Liver (tissue), 9 donors: ENCODE measurements around the gene MTMR11. TPM values are rescaled to one million over a fixed set of nuclear protein-coding genes. Genes with fewer than 3 reads are reported as not detected.

ENCODE experiments used
- DNase-seq: peaks from one replicate; pipeline ENCODE4 v3.0.0-alpha.2; 2017; ENCODE audit warnings: low spot score
- H3K27ac ChIP-seq, 2 donors: one replicate each; pipeline ENCODE4 v1.7.0; 2013; ENCODE audit warnings: inconsistent platforms in 2 of 2, low read length in 2 of 2, control low read depth in 1 of 2, low read depth in 1 of 2, mild to moderate bottlenecking in 1 of 2
- H3K27me3 ChIP-seq, 4 donors: one replicate each; pipeline versions ENCODE4 v1.6.1 to v1.7.0; 2013; ENCODE audit warnings: low read length in 3 of 4, inconsistent platforms in 1 of 4, mild to moderate bottlenecking in 1 of 4, moderate library complexity in 1 of 4; ENCODE audit not compliant: control insufficient read depth in 4 of 4, insufficient read depth in 4 of 4
- H3K36me3 ChIP-seq, 4 donors: one replicate each; pipeline versions ENCODE4 v1.6.1 to v1.7.0; 2013; ENCODE audit warnings: low read length in 3 of 4, mild to moderate bottlenecking in 3 of 4, low read depth in 1 of 4, moderate library complexity in 1 of 4; ENCODE audit not compliant: control insufficient read depth in 4 of 4, insufficient read depth in 3 of 4
- H3K4me1 ChIP-seq, 4 donors: one replicate each; pipeline versions ENCODE4 v1.6.1 to v1.7.0; 2013; ENCODE audit warnings: low read length in 3 of 4, mild to moderate bottlenecking in 3 of 4, moderate library complexity in 1 of 4; ENCODE audit not compliant: control insufficient read depth in 4 of 4, insufficient read depth in 4 of 4
- H3K4me3 ChIP-seq, 3 donors: one replicate each; pipeline versions ENCODE4 v1.6.1 to v1.7.0; 2013; ENCODE audit warnings: low read length in 3 of 3, control low read depth in 1 of 3, low read depth in 1 of 3, mild to moderate bottlenecking in 1 of 3
- H3K9ac ChIP-seq, 2 donors: one replicate each; pipeline ENCODE4 v1.7.0; 2013; ENCODE audit warnings: low read length in 2 of 2, mild to moderate bottlenecking in 2 of 2, moderate library complexity in 2 of 2, control low read depth in 1 of 2, low read depth in 1 of 2
- H3K9me3 ChIP-seq, 4 donors: one replicate each; pipeline versions ENCODE4 v1.6.1 to v1.7.0; 2013; ENCODE audit warnings: low read length in 3 of 4; ENCODE audit not compliant: control insufficient read depth in 4 of 4
- FOXA1 ChIP-seq: IDR thresholded peaks from 2 replicates; pipeline ENCODE4 v1.6.1; 2016; ENCODE audit warnings: antibody characterized with exemption
- FOXA2 ChIP-seq: IDR thresholded peaks from 2 replicates; pipeline ENCODE4 v1.6.1; 2016; ENCODE audit warnings: antibody characterized with exemption
- HNF4A ChIP-seq, 2 donors: conservative IDR thresholded peaks; 2 replicates each; pipeline ENCODE4 v1.6.1; 2016; ENCODE audit warnings: antibody characterized with exemption in 2 of 2, mild to moderate bottlenecking in 2 of 2
- HNF4G ChIP-seq: IDR thresholded peaks from 2 replicates; pipeline ENCODE4 v1.6.1; 2016; ENCODE audit warnings: antibody characterized with exemption
- JUND ChIP-seq, 2 donors: IDR thresholded peaks; 2 replicates each; pipeline ENCODE4 v1.6.1; 2016; ENCODE audit warnings: antibody characterized with exemption in 2 of 2
- NR2F2 ChIP-seq: IDR thresholded peaks from 2 replicates; pipeline ENCODE4 v1.6.1; 2016; ENCODE audit warnings: antibody characterized with exemption
- RXRA ChIP-seq, 2 donors: IDR thresholded peaks; 2 replicates each; pipeline ENCODE4 v1.6.1; 2017 to 2018; ENCODE audit warnings: antibody characterized with exemption in 2 of 2, mild to moderate bottlenecking in 1 of 2
- YY1 ChIP-seq: IDR thresholded peaks from 2 replicates; pipeline ENCODE4 v1.6.1; 2016; ENCODE audit warnings: antibody characterized with exemption, mild to moderate bottlenecking
- WGBS: extraction: QIAGEN DNeasy Blood & Tissue Kit; methylation state at CpG from one replicate; pipeline ENCODE4 v1.1.7; 2013; 5-methylcytosine and 5-hydroxymethylcytosine counted together
- polyA plus RNA-seq, 2 donors: library from polyadenylated mRNA; stranded (reverse) in 1 of 2; unstranded in 1 of 2; fragments of 200-250 nt in 1 of 2; fragments of >200 nt in 1 of 2; fragmentation: Nextera tagmentation in 1 of 2; extraction: Ambion mirVana in 1 of 2; gene quantifications; one replicate each; pipeline versions ENCODE4 v1.2.1 to v1.2.3, GENCODE V29; 2013 to 2015
- total RNA-seq, 2 donors: library from RNA; depleted of rRNA; stranded (reverse); fragments of >200 nt; gene quantifications; one replicate each; pipeline ENCODE4 v1.2.3, GENCODE V29; 2014
- TF ChIP-seq, protein P1 (sequence below): IDR thresholded peaks from 2 replicates; pipeline ENCODE4 v1.6.1; 2016; ENCODE audit warnings: antibody characterized with exemption, mild to moderate bottlenecking
- TF ChIP-seq, protein P2 (sequence below): IDR thresholded peaks from 2 replicates; pipeline ENCODE4 v1.6.1; 2016; ENCODE audit warnings: antibody characterized with exemption
- TF ChIP-seq, protein P3 (sequence below): IDR thresholded peaks from 2 replicates; pipeline ENCODE4 v1.6.1; 2016; ENCODE audit warnings: antibody characterized with exemption
- TF ChIP-seq, protein P4 (sequence below): fragments of 150-350 bp; IDR thresholded peaks from 2 replicates; pipeline ENCODE4 v1.5.1; 2017; ENCODE audit warnings: improper control_type of control experiment, low read depth, low read length; ENCODE audit not compliant: missing input control
- donor health status: healthy.
- donor health status: healthy.
- donor health status: healthy.
- donor health status: healthy.
- donor health status: healthy.

The MTMR11 gene
- total and polyA plus RNA-seq, 4 donors: 1.5 to 2.1 (median 1.8) TPM

DNA sequence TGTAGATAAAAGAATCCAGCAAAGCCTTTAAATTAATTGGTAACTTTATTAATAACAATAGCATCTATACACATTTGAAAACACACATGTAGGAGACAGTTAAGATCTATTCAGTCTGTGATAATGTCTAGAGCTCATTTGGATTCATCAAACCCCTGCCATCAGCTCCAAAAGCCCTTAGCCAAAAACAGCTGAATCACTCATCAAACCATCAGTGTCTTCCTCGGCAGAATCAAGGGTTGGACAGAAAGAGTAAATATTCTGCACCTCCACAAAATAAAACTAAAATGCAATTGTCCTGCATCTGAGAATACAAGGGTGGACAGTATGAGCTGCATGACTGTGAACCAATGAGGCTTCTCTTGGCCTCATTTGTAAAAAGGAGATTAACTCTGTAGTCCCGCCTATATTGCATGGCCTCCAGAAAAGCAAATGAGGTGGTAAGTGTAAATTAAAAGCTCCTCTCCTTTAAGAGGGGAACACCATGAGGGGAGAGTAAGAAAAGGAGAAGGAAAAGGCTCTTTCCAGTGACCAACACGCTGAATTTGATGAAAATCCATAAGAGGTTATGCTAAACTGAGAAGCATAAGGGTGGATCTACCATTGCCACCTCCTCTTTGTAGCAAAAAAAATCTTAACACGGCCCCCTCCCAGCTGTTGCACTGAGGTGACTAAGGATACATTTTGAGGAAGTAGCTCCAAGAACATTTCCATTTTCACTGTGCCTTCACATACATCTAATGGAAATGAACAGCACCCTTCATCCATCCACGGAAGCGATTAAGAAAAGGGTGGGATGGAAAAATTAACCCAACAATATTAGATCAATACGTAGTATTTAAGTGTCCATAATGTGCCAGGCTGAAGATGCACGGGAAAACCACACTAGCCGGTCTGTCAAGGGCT lies 52.0 kb downstream of the MTMR11 start:
- Histone ChIP-seq H3K4me1 (peaks cover 6 to 38% (median 19%) of the 10 kb centered on the region in 4 donors), H3K4me3 (peak overlapping the region; percentile 55 to 77 (median 60))
- no peak for DNase-seq

More for the DNA sequence above, 52.0 kb downstream of the MTMR11 start:
- Histone ChIP-seq H3K9me3 (no peaks in the 10 kb centered on the region), H3K27me3 (no peaks in the 10 kb centered on the region), H3K27ac (peak overlapping the region; percentile 100), H3K36me3 (no peaks in the 10 kb centered on the region), H3K9ac (peak overlapping the region; percentile 64 to 100)
- WGBS: 6% methylated on average over 9 of the region's 9 CpGs
- no peak for TF ChIP-seq FOXA1
- TF ChIP-seq, protein P1, sequence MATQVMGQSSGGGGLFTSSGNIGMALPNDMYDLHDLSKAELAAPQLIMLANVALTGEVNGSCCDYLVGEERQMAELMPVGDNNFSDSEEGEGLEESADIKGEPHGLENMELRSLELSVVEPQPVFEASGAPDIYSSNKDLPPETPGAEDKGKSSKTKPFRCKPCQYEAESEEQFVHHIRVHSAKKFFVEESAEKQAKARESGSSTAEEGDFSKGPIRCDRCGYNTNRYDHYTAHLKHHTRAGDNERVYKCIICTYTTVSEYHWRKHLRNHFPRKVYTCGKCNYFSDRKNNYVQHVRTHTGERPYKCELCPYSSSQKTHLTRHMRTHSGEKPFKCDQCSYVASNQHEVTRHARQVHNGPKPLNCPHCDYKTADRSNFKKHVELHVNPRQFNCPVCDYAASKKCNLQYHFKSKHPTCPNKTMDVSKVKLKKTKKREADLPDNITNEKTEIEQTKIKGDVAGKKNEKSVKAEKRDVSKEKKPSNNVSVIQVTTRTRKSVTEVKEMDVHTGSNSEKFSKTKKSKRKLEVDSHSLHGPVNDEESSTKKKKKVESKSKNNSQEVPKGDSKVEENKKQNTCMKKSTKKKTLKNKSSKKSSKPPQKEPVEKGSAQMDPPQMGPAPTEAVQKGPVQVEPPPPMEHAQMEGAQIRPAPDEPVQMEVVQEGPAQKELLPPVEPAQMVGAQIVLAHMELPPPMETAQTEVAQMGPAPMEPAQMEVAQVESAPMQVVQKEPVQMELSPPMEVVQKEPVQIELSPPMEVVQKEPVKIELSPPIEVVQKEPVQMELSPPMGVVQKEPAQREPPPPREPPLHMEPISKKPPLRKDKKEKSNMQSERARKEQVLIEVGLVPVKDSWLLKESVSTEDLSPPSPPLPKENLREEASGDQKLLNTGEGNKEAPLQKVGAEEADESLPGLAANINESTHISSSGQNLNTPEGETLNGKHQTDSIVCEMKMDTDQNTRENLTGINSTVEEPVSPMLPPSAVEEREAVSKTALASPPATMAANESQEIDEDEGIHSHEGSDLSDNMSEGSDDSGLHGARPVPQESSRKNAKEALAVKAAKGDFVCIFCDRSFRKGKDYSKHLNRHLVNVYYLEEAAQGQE: no peak
- no peak for TF ChIP-seq RXRA (IDR thresholded peaks at IDR 0.05)
- TF ChIP-seq, protein P2, sequence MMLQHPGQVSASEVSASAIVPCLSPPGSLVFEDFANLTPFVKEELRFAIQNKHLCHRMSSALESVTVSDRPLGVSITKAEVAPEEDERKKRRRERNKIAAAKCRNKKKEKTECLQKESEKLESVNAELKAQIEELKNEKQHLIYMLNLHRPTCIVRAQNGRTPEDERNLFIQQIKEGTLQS: no peak
- TF ChIP-seq JUND (IDR thresholded peaks at IDR 0.05): no peak
- TF ChIP-seq HNF4A (conservative IDR thresholded peaks at IDR 0.05): no peak
- TF ChIP-seq, protein P3, sequence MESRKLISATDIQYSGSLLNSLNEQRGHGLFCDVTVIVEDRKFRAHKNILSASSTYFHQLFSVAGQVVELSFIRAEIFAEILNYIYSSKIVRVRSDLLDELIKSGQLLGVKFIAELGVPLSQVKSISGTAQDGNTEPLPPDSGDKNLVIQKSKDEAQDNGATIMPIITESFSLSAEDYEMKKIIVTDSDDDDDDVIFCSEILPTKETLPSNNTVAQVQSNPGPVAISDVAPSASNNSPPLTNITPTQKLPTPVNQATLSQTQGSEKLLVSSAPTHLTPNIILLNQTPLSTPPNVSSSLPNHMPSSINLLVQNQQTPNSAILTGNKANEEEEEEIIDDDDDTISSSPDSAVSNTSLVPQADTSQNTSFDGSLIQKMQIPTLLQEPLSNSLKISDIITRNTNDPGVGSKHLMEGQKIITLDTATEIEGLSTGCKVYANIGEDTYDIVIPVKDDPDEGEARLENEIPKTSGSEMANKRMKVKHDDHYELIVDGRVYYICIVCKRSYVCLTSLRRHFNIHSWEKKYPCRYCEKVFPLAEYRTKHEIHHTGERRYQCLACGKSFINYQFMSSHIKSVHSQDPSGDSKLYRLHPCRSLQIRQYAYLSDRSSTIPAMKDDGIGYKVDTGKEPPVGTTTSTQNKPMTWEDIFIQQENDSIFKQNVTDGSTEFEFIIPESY: no peak
- TF ChIP-seq HNF4G: no peak
- TF ChIP-seq YY1: no peak
- TF ChIP-seq NR2F2: no peak
- TF ChIP-seq FOXA2: no peak
- TF ChIP-seq, protein P4, sequence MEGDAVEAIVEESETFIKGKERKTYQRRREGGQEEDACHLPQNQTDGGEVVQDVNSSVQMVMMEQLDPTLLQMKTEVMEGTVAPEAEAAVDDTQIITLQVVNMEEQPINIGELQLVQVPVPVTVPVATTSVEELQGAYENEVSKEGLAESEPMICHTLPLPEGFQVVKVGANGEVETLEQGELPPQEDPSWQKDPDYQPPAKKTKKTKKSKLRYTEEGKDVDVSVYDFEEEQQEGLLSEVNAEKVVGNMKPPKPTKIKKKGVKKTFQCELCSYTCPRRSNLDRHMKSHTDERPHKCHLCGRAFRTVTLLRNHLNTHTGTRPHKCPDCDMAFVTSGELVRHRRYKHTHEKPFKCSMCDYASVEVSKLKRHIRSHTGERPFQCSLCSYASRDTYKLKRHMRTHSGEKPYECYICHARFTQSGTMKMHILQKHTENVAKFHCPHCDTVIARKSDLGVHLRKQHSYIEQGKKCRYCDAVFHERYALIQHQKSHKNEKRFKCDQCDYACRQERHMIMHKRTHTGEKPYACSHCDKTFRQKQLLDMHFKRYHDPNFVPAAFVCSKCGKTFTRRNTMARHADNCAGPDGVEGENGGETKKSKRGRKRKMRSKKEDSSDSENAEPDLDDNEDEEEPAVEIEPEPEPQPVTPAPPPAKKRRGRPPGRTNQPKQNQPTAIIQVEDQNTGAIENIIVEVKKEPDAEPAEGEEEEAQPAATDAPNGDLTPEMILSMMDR: no peak
